GM12872 (cell line): ENCODE measurements around the gene ANKRD44.

Source experiments
- TF ChIP-seq, protein P1 (sequence below): IDR thresholded peaks from 3 replicates; pipeline ENCODE4 v1.5.1; 2011; ENCODE audit warnings: low read depth, mild to moderate bottlenecking, low read length, moderate library complexity; ENCODE audit not compliant: insufficient read depth

The ANKRD44 gene

DNA sequence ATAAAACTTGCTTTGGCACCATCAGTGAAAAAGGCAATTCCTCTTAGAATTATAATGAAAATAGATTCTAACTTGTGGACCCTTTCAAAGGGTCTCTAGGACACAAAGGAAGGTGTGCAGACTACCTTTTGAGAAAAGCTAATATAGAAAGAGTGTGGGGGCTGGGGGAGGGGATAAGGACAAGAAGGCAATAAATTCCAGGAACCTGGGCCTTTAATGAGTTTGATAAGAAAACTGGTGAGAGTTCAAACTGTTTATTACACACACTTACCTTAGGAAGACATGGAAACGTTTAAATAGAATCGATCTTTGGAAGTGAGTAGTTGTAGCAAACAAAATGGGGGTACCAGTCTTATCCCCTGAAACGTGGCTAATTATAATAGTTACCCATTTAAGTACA lies 344.5 kb downstream of the ANKRD44 start:
- TF ChIP-seq, protein P1, sequence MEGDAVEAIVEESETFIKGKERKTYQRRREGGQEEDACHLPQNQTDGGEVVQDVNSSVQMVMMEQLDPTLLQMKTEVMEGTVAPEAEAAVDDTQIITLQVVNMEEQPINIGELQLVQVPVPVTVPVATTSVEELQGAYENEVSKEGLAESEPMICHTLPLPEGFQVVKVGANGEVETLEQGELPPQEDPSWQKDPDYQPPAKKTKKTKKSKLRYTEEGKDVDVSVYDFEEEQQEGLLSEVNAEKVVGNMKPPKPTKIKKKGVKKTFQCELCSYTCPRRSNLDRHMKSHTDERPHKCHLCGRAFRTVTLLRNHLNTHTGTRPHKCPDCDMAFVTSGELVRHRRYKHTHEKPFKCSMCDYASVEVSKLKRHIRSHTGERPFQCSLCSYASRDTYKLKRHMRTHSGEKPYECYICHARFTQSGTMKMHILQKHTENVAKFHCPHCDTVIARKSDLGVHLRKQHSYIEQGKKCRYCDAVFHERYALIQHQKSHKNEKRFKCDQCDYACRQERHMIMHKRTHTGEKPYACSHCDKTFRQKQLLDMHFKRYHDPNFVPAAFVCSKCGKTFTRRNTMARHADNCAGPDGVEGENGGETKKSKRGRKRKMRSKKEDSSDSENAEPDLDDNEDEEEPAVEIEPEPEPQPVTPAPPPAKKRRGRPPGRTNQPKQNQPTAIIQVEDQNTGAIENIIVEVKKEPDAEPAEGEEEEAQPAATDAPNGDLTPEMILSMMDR = no peak

DNA sequence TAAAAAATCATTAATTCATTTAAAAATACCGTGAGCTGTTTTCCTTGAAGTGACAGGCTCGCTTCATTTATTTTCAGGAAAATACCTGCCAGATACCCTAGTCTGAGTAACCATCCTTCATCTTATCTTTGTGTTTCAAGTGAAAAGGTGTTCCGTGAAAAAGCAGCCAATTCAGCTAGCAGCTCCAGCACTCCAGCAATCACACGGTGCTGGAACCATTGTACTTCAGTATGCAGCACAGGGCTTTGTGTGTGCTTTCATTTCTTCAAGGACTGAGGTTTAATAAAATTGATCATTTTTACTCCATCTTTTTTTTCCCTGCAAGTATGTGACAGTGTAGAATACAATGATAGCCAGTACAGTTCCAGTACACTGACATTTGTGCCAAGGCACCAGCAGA lies 344.9 kb downstream of the ANKRD44 start:
- TF ChIP-seq, protein P1 = no peak

DNA sequence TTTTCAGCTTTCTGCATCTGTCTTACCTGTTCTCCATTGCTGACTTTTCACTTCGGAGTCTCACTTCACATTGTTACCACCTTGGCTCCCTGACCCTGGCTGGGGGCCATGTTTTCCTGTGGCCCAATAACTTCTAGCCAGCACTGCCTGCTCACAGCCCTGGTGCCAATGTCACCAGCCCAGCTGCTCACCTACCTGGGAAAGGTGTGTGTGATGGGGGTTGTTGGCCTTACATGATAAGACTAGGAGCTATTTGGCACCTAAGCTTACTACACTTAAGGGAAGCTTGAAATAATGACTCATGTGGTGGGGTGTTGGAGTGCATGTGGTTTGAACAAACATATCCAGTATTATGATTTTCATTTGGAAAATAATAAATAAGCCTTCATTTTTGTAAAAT lies 346.6 kb downstream of the ANKRD44 start:
- TF ChIP-seq, protein P1 = no peak

DNA sequence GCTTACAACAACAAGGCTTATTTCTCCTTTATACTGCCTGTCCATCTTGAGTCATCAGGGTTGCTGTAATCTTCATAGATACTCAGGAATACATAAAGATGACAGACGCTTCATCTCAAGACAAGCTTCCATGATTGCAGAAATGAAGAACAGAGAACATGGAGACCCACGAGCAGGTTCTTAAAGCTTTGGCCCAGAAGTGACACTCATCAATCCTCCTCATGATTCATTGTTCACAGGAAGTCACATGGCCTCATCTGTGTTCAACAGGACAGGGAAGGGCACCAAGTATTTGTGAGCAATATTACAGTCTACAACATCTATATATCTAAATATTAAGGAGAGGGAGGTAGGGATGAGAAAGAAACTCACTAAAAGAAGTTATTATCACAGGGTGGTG lies 347.5 kb downstream of the ANKRD44 start:
- TF ChIP-seq, protein P1 = no peak

DNA sequence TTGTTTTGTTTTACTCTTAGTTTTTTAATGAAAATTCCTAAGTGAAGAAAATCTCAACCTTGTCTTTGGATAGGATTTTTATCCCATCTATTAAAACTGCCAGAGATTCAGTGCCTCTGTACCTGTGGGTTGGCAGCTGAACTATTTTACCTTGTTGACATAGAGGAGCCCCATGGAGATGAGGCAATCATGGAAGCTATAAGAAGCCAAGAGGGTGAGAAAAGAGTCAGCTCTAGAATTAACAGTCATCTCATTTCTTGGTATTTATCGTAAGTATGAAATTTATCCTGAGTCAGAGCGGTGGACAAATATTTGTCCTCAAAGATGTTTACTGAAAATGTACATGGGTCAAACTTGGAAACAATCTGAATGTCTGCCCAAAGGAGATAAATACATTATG lies 348.3 kb downstream of the ANKRD44 start:
- TF ChIP-seq, protein P1 = no peak

DNA sequence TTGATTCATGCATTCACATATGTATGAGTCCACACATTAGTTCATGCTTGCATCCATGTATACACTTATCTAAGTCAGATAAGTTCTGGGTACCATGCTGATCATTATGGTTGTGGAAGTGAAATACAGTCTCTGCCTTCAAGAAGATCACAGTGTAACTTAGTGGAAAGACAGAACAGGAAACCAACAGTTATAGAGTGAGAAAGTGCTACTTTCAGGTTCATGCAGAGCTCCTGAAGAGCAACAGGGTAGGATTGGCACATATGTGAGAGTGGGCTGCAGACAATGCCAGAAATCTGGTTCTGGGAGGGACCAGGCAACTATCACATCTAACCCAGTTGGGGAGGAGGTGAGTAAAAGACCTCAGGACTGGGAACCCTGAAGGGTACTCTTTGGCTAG lies 348.7 kb downstream of the ANKRD44 start:
- TF ChIP-seq, protein P1 = no peak

DNA sequence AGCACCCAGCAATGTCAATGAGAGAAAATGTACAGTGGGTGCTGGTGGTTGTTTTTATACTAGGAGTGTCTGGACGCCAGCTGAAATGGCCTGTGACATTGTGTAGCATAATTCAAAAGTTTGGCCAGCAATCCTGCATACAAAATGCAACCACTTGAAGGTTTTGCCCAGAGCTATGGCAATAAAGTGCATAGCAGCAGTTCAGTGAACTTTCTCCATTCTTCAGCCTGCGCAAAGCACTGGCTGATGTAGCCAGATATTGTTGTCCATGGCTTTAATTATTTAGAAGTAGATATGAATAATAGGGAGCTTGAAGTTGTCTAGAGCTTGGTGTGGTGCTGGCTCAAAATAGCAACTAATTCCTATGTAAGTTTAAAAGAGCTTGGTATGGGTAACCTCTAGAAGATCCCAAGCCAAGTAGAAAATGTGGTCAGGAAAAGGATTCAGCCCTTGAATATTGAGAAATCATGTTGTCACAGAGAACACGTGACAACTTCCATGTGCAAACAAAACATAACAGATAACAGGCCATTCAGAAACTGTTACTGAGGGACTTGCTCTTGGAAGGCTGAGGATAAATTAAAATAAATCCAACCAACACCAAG lies 350.7 kb downstream of the ANKRD44 start:
- TF ChIP-seq, protein P1 = no peak
